Heart left ventricle (tissue), 16 donors: ENCODE results near the gene CFAP65. TPM values are rescaled to one million over a fixed set of nuclear protein-coding genes. Genes with fewer than 3 reads are reported as not detected.

Experiments used
- ATAC-seq, 4 donors: fragments of 200-7000 bp; cut with Tn5 transposase; one replicate each; pipeline ENCODE4 v1.9.1; 2020 to 2022; ENCODE audit warnings: moderate library complexity in 4 of 4, mild to moderate bottlenecking in 3 of 4, moderate number of reproducible peaks in 1 of 4
- DNase-seq, 5 donors: peaks; one replicate each; pipeline ENCODE4 v3.0.0-alpha.2; 2020
- H3K27ac ChIP-seq, 12 donors: fragments of 200-600 bp; sonication (generic) in 4 of 12; one replicate each; pipeline versions ENCODE4 v1.5.0 to v1.8.0; 2016 to 2022; ENCODE audit warnings: mild to moderate bottlenecking in 2 of 12
- H3K27me3 ChIP-seq, 9 donors: fragments of 200-600 bp; sonication (generic) in 2 of 9; one replicate each; pipeline versions ENCODE4 v1.5.1 to v1.8.0; 2016 to 2022; ENCODE audit warnings: mild to moderate bottlenecking in 3 of 9
- H3K36me3 ChIP-seq, 9 donors: fragments of 200-600 bp; sonication (generic) in 2 of 9; one replicate each; pipeline versions ENCODE4 v1.5.0 to v1.8.0; 2018 to 2022; ENCODE audit warnings: mild to moderate bottlenecking in 2 of 9
- H3K4me1 ChIP-seq, 12 donors: fragments of 200-600 bp; sonication (generic) in 4 of 12; one replicate each; pipeline versions ENCODE4 v1.5.0 to v1.8.0; 2016 to 2022; ENCODE audit warnings: mild to moderate bottlenecking in 3 of 12
- H3K4me3 ChIP-seq, 12 donors: fragments of 200-600 bp; sonication (generic) in 4 of 12; one replicate each; pipeline versions ENCODE4 v1.5.0 to v1.8.0; 2017 to 2022; ENCODE audit warnings: mild to moderate bottlenecking in 9 of 12, moderate library complexity in 4 of 12
- H3K9me3 ChIP-seq, 12 donors: fragments of 200-600 bp; sonication (generic) in 4 of 12; one replicate each; pipeline versions ENCODE4 v1.5.0 to v1.8.0; 2016 to 2022; ENCODE audit warnings: mild to moderate bottlenecking in 1 of 12
- POLR2A ChIP-seq, 2 donors: fragments of 450-650 bp; IDR thresholded peaks; one replicate each; pipeline ENCODE4 v1.6.1; 2017; ENCODE audit warnings: antibody characterized with exemption in 2 of 2, mild to moderate bottlenecking in 2 of 2, moderate library complexity in 2 of 2
- WGBS, 4 donors: extraction: QIAGEN DNeasy Blood & Tissue Kit in 2 of 4; methylation state at CpG; one replicate each; pipeline versions ENCODE4 v1.1.5 to v1.1.7; 2013 to 2018; 5-methylcytosine and 5-hydroxymethylcytosine counted together
- intact Hi-C, 10 donors: fragments of 100-400 bp; cut with DNase I; formaldehyde crosslinking; loops; one replicate each; pipeline versions ENCODE4 v1.11.1 to v1.14.2; 2022
- polyA plus RNA-seq, 2 donors: library from polyadenylated mRNA; stranded (reverse); fragments of 200-250 nt; gene quantifications; one replicate each; pipeline ENCODE4 v1.2.3, GENCODE V29; 2013
- total RNA-seq, 9 donors: library from RNA; depleted of rRNA in 2 of 9; stranded (reverse); fragments of >200 nt in 2 of 9; fragmentation: NEBNext Ultra II Directional in 3 of 9; extraction: Animal tissue kit (Norgen Biotek cat#: 25700) in 3 of 9; gene quantifications; one replicate each; pipeline versions ENCODE4 v1.1.0 to v1.2.4, GENCODE V29; 2016 to 2023
- TF ChIP-seq, protein P1 (sequence below), 12 donors: fragments of 200-600 bp; sonication (generic) in 4 of 12; IDR thresholded peaks; one replicate each; pipeline versions ENCODE4 v1.5.0 to v1.8.0; 2018 to 2022; ENCODE audit warnings: antibody characterized with exemption in 12 of 12, mild to moderate bottlenecking in 5 of 12
- donor health status: ischemic (EF 13 %, LVEDD 7.1; RV severe dilation, severe dysfunction).
- donor health status: healthy with polysubstance abuse.
- donor health status: DM: no; HTN: yes; CAD: no.
- donor health status: DM: no; HTN: no; CAD: no.
- donor health status: ischemic (EF 25% LVEDD 6.9; RV normal size, moderate dysfunction).
- donor health status: ischemic (EF 25% LVEDD 5.7; RV mildly dilated, moderate dysfunction).
- donor health status: healthy.
- donor health status: DM: yes; HTN: yes; CAD: no.
- donor health status: ischemic (EF 35%, LVEDD 5.7; RV mildly dilated, moderate dysfunction).
- donor health status: nonischemic (EF 11% LVEDD 7.7; RV severe dilation, severe dysfunction).
- donor health status: DM: yes; HTN: yes; CAD: no.
- donor health status: PGD.
- donor health status: ischemic (EF 29% LVEDD 5.4; RV normal size, mild dysfunction).
- donor health status: nonischemic (EF 23%, LVEDD 6.1; RV moderate dilation, normal function).

CFAP65 gene
- total and polyA plus RNA-seq, 11 donors: 0.04 TPM; not detected in 10

DNA sequence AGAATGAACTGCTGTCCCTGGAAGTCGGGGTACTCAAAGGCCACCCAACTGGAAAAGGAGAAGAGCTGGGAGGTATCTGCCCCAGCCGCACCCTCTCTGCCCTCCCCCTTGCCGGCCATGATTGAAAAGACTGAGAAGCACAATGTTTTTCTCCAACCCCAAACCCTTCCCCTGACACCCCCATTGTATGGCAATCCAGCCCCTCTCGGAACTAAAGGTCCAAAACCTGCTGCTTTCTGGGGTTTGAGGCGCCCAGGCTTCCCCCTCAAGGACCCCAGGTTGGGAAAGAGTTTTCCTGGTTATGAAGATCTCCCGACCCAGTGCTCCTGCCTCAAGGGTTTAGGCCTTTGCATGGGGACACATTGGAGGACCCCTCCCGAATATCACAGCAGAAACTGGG lies 49.1 kb downstream of the CFAP65 start:
- no peak for TF ChIP-seq POLR2A (IDR thresholded peaks at IDR 0.05)
- TF ChIP-seq, protein P1, sequence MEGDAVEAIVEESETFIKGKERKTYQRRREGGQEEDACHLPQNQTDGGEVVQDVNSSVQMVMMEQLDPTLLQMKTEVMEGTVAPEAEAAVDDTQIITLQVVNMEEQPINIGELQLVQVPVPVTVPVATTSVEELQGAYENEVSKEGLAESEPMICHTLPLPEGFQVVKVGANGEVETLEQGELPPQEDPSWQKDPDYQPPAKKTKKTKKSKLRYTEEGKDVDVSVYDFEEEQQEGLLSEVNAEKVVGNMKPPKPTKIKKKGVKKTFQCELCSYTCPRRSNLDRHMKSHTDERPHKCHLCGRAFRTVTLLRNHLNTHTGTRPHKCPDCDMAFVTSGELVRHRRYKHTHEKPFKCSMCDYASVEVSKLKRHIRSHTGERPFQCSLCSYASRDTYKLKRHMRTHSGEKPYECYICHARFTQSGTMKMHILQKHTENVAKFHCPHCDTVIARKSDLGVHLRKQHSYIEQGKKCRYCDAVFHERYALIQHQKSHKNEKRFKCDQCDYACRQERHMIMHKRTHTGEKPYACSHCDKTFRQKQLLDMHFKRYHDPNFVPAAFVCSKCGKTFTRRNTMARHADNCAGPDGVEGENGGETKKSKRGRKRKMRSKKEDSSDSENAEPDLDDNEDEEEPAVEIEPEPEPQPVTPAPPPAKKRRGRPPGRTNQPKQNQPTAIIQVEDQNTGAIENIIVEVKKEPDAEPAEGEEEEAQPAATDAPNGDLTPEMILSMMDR (IDR thresholded peaks at IDR 0.05): no peak
- H3K4me1 ChIP-seq: peaks cover 0 to 28% (median 18%) of the 10 kb centered on the region in 12 donors
- no peak overlapping the region for H3K27ac ChIP-seq
- DNase-seq (no peak), ATAC-seq (no peak)
- H3K4me3 ChIP-seq: no peak overlapping the region
- intact Hi-C loops: loop anchor here in 3 of 10 donors (10.0 kb wide), 1 partner anchor 163 kb away; no protein-coding TSS in a partner anchor
- 9 to 15% (median 10%) methylated on average over 7 of the region's 7 CpGs for WGBS, 4 donors
- H3K9me3 ChIP-seq: no peaks in the 10 kb centered on the region
- H3K27me3 ChIP-seq: peaks cover 67 to 100% (median 97%) of the 10 kb centered on the region in 9 donors
- no peaks in the 10 kb centered on the region for H3K36me3 ChIP-seq

DNA sequence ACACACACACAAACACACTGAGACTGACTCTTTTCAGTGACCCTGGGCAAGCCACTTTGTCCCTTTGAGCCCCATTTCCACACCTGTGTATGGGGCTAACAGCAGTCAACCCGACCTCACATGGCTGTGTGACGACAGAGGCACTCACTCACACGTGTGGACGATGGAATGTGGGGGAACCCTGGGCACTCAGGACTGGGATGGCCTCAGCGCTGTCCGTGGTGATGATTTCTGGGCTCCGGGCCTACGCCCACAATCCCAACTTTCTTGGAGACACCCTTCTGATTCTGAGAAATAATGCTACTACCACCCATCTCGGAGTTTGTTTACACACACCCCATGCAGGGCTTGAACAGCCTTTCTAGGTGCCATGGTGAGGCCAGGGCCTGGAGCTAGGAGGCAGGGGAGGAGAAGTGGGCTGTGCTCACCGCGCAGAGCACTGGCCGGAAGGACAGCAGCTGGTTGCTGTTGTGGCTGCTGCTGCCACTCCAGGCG lies 49.6 kb downstream of the CFAP65 start:
- Histone ChIP-seq H3K36me3 (no peaks in the 10 kb centered on the region), H3K27ac (no peak overlapping the region), H3K4me1 (peaks cover 0 to 28% (median 18%) of the 10 kb centered on the region in 12 donors), H3K9me3 (no peaks in the 10 kb centered on the region), H3K27me3 (peaks cover 72 to 100% (median 98%) of the 10 kb centered on the region in 9 donors), H3K4me3 (no peak overlapping the region)
- TF ChIP-seq, protein P1 (IDR thresholded peaks at IDR 0.05): no peak
- no peak for TF ChIP-seq POLR2A (IDR thresholded peaks at IDR 0.05)
- intact Hi-C loops: loop anchor here in 3 of 10 donors (10.0 kb wide), 1 partner anchor 163 kb away; no protein-coding TSS in a partner anchor
- DNase-seq (no peak), ATAC-seq (no peak)
- WGBS, 4 donors: 7 to 10% (median 7%) methylated on average over 7 to 13 of the region's 13 CpGs

DNA sequence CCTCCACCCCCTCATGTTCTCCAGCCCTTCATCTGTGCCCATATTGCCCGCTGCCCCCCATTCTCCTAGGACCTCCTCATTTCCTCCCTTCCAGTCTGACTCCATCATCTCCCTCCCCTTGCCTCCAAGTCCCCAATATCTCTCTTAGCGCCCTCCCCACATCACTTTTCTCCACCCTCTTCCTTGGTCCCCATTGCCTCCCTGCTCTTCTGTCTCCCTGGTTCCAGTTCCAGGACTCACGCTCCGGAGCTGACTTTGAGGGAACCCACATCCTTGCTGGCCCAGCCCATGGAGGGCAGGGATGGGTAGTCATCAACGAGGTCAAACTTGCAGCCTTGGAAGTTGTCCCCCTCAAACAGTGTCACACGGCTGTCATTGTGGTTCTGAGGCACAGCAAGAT lies 50.7 kb downstream of the CFAP65 start:
- Histone ChIP-seq H3K9me3 (no peaks in the 10 kb centered on the region), H3K27ac (no peak overlapping the region), H3K4me3 (no peak overlapping the region), H3K36me3 (no peaks in the 10 kb centered on the region), H3K4me1 (peaks cover 0 to 25% (median 15%) of the 10 kb centered on the region in 12 donors), H3K27me3 (peaks cover 82 to 100% (median 100%) of the 10 kb centered on the region in 9 donors)
- no peak for TF ChIP-seq POLR2A (IDR thresholded peaks at IDR 0.05)
- TF ChIP-seq, protein P1 (IDR thresholded peaks at IDR 0.05): no peak
- 10 to 13% (median 11%) methylated on average over 6 of the region's 6 CpGs for WGBS, 4 donors
- intact Hi-C loops: loop anchor here in 3 of 10 donors (10.0 kb wide), 1 partner anchor 164 kb away; no protein-coding TSS in a partner anchor
- ATAC-seq (no peak), DNase-seq (no peak)

DNA sequence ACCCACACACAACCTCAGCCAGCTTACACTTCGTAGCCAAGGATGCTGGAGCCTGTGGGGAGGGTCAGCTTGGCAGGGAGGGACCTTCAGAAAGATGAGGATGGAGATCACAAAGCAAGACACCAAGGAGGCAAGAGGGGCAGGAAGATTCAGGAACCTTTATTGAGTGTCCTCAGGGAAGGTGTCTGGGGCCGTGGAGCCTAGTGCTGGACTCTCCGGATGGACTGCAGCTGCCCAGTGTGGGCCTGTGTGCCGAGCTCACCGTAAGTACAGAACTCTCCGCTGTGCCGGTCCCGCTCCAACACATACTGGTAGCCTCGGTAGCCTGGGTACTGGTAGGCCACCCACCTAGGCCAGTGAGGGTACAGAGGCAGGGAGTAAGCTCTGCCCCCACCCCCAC lies 51.3 kb downstream of the CFAP65 start:
- Histone ChIP-seq H3K4me3 (no peak overlapping the region), H3K27ac (no peak overlapping the region), H3K4me1 (peaks cover 0 to 29% (median 20%) of the 10 kb centered on the region in 12 donors), H3K27me3 (peaks cover 86 to 100% (median 100%) of the 10 kb centered on the region in 9 donors), H3K9me3 (no peaks in the 10 kb centered on the region), H3K36me3 (no peaks in the 10 kb centered on the region)
- no peak for TF ChIP-seq POLR2A (IDR thresholded peaks at IDR 0.05)
- TF ChIP-seq, protein P1 (IDR thresholded peaks at IDR 0.05): no peak
- WGBS, 4 donors: 17 to 22% (median 19%) methylated on average over 8 to 9 of the region's 9 CpGs
- no peak for ATAC-seq
- no peak for DNase-seq
- intact Hi-C loops: loop anchor here in 3 of 10 donors (10.0 kb wide), 1 partner anchor 165 kb away; no protein-coding TSS in a partner anchor
